KOPT-K1 (cell line): ENCODE measurements around the gene TAF1C.

ENCODE experiments used
- H3K27ac ChIP-seq: fragments of 200-600 bp; sonication (generic); 2 replicates; pipeline ENCODE4 v1.5.1; 2016; ENCODE audit warnings: antibody characterized with exemption, mild to moderate bottlenecking, low read depth, low read length; ENCODE audit not compliant: poor library complexity, severe bottlenecking
- H3K36me3 ChIP-seq: fragments of 200-600 bp; sonication (generic); 2 replicates; pipeline ENCODE4 v1.5.1; 2017; ENCODE audit warnings: antibody characterized with exemption, mild to moderate bottlenecking, low read length, moderate library complexity; ENCODE audit not compliant: insufficient read depth
- H3K9me3 ChIP-seq: fragments of 200-600 bp; sonication (generic); 2 replicates; pipeline ENCODE4 v1.5.1; 2017; ENCODE audit warnings: antibody characterized with exemption, low read length, mild to moderate bottlenecking; ENCODE audit not compliant: insufficient read depth, poor library complexity, severe bottlenecking

TAF1C gene

GRCh38 chr16:84165746-84166145, 21.1 kb downstream of the TAF1C start:
- Histone ChIP-seq H3K27ac (no peak overlapping the region), H3K9me3 (no peaks in the 10 kb centered on the region), H3K36me3 (no peaks in the 10 kb centered on the region)

- Histone ChIP-seq H3K36me3 (no peaks in the 10 kb centered on the region), H3K9me3 (no peaks in the 10 kb centered on the region), H3K27ac (no peak overlapping the region)
Measured at GRCh38 chr16:84161801-84162200, 25.1 kb downstream of the TAF1C start.

DNA sequence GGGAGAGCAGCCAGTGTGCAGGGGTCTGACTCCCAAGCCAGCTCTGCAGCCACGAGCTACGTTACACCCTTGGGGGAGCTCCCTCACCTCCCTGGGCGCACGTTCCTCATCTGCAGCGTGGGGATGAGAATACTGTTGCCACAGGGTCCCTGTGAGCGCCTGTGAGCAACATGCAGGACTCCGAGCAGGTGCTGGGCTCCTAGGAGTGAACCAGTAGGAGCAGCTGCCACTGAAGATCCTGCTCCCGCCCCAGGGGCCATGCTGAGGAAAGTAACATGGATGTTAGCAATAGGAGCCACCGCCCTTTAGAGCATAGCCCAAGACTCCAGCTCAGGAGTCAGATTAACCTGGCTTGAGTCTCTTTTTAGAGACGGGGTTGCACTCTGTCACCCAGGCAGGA, 25.8 kb downstream of the TAF1C start:
- Histone ChIP-seq H3K9me3 (no peaks in the 10 kb centered on the region), H3K27ac (no peak overlapping the region), H3K36me3 (no peaks in the 10 kb centered on the region)

DNA sequence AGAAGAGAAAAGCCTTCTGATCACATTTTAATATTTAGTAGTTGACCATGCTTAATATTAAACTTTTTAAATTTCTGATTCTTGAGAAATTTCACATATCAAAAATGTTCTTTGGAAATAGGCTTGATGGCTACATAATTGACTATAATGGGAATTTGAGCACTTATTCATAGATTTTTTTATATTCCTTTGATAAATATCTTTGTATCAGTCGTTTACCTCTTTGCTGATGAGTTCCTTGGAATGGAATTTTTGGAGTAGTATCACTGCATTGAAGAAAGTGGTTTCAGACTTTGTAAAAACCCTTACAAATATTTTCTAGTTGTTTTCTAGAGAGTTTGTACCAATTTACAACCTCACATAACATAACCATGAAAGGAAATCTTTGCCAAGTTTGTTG, 27.1 kb downstream of the TAF1C start:
- Histone ChIP-seq H3K9me3 (no peaks in the 10 kb centered on the region), H3K36me3 (no peaks in the 10 kb centered on the region), H3K27ac (no peak overlapping the region)

DNA sequence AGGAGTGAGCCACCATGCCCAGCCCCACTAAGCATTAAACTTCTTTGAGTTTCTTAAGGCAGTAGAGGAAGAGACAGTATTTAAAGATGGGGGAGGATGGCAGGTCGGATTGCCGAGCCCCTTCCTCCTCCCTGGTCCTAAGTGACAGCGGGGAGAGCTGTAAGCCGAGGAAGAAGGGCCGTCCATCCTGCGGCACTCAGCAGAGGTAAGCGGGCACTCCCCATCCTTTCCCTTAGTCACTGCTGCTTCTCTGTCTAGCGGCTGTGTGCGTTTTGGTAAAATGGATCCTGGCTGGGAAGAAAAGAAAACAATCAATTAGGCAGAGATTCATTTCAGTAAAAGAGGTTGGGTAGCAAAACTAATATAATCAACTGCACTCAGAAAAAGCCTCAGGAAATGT, 27.9 kb downstream of the TAF1C start:
- Histone ChIP-seq H3K9me3 (no peaks in the 10 kb centered on the region), H3K36me3 (no peaks in the 10 kb centered on the region), H3K27ac (no peak overlapping the region)

GRCh38 chr16:84156342-84156784, 30.5 kb downstream of the TAF1C start:
- Histone ChIP-seq H3K27ac (no peak overlapping the region), H3K9me3 (no peaks in the 10 kb centered on the region), H3K36me3 (no peaks in the 10 kb centered on the region)

DNA sequence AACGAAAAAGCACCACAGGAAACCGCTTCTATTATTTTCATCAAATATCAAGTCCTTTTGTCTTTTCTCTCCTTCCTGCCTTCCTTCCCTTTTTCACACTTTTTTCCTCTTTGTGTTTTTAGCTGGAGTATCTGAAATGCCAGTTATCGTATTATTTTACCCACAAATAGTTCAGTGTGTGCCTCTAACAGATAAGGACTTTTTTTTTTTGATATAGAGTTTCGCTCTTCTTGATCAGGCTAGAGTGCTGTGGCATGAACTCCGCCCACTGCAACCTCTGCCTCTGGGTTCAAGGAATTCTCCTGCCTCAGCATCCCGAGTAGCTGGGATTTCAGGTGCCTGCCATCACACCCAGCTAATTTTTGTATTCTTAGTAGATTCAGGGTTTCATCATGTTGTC, 31.1 kb downstream of the TAF1C start:
- no peak overlapping the region for H3K27ac ChIP-seq
- no peaks in the 10 kb centered on the region for H3K36me3 ChIP-seq
- H3K9me3 ChIP-seq, result no peaks in the 10 kb centered on the region

DNA sequence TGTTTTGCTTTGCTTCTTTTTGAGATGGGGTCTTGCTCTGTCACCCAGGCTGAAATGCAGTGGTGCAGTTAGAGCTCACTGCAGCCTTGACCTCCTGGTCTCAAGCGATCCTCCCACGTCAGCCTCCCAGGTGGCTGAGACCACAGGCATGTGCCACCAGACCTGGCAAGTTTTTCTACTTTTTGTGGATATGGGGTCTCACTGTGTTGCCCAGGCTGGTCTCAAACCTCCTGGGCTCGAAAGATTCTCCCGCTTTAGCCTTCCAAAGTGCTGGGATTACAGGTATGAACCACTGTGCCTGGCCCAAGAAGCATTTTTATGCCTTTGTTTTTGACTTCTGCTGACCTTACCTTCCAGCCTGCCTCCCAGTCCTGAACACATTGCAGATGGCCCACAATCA, 31.6 kb downstream of the TAF1C start:
- Histone ChIP-seq H3K36me3 (no peaks in the 10 kb centered on the region), H3K27ac (no peak overlapping the region), H3K9me3 (no peaks in the 10 kb centered on the region)

DNA sequence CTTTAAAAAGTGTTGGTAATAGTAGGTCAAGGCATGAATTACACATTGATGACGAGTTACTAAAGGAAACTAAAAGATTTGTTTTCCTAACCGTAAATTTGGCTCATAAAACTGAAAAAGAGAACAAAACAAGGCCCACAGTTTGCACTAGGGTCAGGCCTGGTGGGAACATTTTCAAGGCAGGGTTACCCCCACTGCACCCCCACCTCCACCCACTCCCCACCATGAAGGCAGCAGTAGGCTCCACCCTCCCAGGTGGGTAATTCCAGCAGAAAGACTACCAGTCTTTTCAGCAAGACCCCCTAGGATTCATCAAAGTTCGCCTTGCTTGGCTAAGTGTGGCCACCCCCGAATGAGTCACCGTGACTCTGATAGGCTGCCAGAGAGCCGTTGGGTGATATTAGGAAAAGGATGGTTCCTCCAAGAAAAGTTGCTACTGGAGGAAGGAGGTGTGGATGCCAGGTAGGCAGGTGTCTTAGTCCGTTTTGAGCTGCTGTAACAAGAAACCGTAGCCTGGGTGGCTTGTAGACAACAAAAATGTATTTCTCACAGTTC, 33.1 kb downstream of the TAF1C start:
- H3K36me3 ChIP-seq, result no peaks in the 10 kb centered on the region
- H3K9me3 ChIP-seq, result no peaks in the 10 kb centered on the region

DNA sequence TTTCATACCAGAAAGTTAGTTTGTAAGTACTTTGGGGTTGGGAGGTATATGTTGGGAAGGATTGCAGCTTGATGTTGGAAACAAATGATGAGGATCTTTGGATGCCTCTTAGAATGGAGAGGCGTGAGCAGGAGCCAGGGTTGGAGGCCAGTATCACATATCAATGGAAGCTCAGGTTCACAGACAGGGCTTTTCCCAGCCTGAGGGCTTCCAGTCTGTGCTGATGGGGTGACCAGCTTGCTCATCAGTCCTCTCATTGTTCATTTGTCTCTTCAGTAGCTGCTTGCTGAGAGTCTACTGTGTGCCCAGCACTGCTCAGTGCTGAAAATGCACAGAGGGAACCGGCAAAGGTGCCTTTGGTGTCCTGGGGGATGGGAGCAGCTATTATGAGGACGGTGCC, 35.9 kb downstream of the TAF1C start:
- H3K9me3 ChIP-seq, result no peaks in the 10 kb centered on the region
- H3K27ac ChIP-seq, result no peak overlapping the region
- H3K36me3 ChIP-seq, result no peaks in the 10 kb centered on the region

More for the DNA sequence above, 33.1 kb downstream of the TAF1C start:
- H3K27ac ChIP-seq, result no peak overlapping the region

DNA sequence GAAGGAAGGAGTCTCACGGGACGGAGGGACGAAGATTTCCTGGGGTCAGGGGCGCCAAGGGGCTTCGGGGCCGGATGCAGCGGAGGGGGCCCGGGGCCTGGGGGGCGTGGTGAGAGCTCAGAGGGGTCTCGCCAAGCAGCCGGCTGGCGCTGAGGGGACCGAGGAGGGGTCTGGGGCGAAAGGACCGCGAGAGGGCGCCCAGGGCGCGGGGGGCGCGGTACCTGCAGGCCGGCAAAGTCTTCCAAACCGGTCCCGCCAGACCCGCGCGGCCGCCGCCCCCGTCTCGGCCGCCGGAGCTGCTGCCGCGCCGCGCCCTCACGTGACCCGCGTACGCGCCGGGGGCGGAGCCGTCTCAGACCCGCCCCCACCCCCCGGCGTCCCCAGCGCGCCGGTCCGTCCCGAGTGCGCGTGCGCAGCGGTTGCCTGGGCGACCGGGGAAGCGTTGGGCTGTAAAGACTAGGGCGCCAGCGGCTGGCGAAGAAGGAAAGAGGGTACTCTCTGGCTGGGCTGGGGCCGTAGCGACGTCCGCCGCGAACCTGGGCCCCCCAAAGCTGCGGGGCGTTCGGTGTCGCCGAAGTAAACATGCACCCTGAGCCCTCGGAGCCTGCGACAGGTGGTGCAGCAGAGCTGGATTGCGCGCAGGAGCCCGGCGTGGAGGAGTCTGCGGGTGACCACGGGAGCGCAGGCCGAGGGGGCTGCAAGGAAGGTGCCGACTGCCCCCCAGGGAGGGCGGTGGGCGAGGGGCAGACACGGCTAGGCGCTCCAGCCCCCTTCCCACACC, 41.8 kb downstream of the TAF1C start, which contains the start of the genes DNAAF1 and HSDL1:
TSS of gene DNAAF1 (plus strand) at position 450 of the 781 bp plus-strand sequence. CDS start at position 583, 133 bp downstream.
TSS of gene HSDL1 (minus strand) at position 319 of the 781 bp plus-strand sequence. CDS start 13,856 bp downstream, outside the sequence.
- Histone ChIP-seq H3K36me3 (no peaks in the 10 kb centered on the region), H3K27ac (peak within 1 kb of the TSS; percentile 72), H3K9me3 (no peaks in the 10 kb centered on the region)

GRCh38 chr16:84144209-84144858, 42.5 kb downstream of the TAF1C start:
- no peaks in the 10 kb centered on the region for H3K36me3 ChIP-seq
- H3K27ac ChIP-seq, result peak overlapping the region; percentile 72

GRCh38 chr16:84143784-84144199, 43.1 kb downstream of the TAF1C start:
- Histone ChIP-seq H3K9me3 (no peaks in the 10 kb centered on the region), H3K36me3 (no peaks in the 10 kb centered on the region), H3K27ac (peak overlapping the region; percentile 72)

More at GRCh38 chr16:84144209-84144858, 42.5 kb downstream of the TAF1C start:
- H3K9me3 ChIP-seq, result no peaks in the 10 kb centered on the region

DNA sequence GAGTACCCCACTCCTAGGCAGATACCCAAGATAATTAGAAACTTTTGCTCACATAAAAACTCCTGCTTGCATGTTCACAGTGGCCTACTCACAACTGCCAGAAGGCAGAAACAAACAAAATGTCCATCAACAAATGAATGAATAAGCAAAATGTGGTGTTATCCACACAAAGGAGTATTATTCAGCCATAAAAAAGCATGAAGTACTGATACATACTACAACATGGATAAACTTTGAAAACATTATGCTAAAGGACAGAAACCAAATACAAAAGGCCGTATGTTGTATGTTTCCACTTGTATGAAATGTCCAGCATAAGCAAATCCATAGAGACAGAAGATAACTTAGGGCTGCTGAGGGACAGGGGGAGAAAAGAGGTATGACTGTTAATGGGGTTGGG, 43.8 kb downstream of the TAF1C start:
- Histone ChIP-seq H3K36me3 (no peaks in the 10 kb centered on the region), H3K9me3 (no peaks in the 10 kb centered on the region), H3K27ac (no peak overlapping the region)

- H3K27ac ChIP-seq, result peak overlapping the region; percentile 41
- H3K36me3 ChIP-seq, result no peaks in the 10 kb centered on the region
- no peaks in the 10 kb centered on the region for H3K9me3 ChIP-seq
Measured at GRCh38 chr16:84141143-84141670, 45.6 kb downstream of the TAF1C start.
